Measurements from ENCODE around the gene MAN1C1. TPM values are rescaled to one million over a fixed set of nuclear protein-coding genes. Genes with fewer than 3 reads are reported as not detected.

MAN1C1 gene
- total RNA-seq, 2 donors from 2014 or later: 2.2 to 4.3 TPM

GRCh38 chr1:25814549-25815087, 198.0 kb downstream of the MAN1C1 start:
- 96 to 100% methylated on average over 6 to 7 of the region's 7 CpGs for whole genome bisulfite sequencing, 2 experiments (ENCODE audit: insufficient coverage in 1 of 2, insufficient read length in 1 of 2)
- H3K36me3 Mint-ChIP-seq (ENCODE audit: low read depth): peaks cover 31% of the 10 kb centered on the region
- no peak for TF ChIP-seq CTCF (conservative IDR thresholded peaks at IDR 0.05)
- Histone ChIP-seq H3K27ac (ENCODE audit: low read depth, low read length) (no peak overlapping the region), H3K9ac (ENCODE audit: extremely low read depth, low read length, poor library complexity, severe bottlenecking) (no peak overlapping the region), H3K9me3 (ENCODE audit: control insufficient read depth, low read length) (no peaks in the 10 kb centered on the region), H3K27me3 (ENCODE audit: control insufficient read depth, insufficient read depth, low read length, poor library complexity, severe bottlenecking) (no peaks in the 10 kb centered on the region), H3K36me3 (ENCODE audit: control insufficient read depth, insufficient read depth, low read length) (peaks cover 13% of the 10 kb centered on the region), H3K4me3 (ENCODE audit: low read length) (no peak overlapping the region), H3K4me1 (ENCODE audit: control insufficient read depth, insufficient read depth, low read length) (peaks cover 5% of the 10 kb centered on the region)
- peaks cover 12% of the 10 kb centered on the region for H3K4me1 Mint-ChIP-seq
- no peak overlapping the region for H3K4me3 Mint-ChIP-seq
- no peak overlapping the region for H3K27ac Mint-ChIP-seq
- no peaks in the 10 kb centered on the region for H3K27me3 Mint-ChIP-seq (ENCODE audit: insufficient read depth)
- DNase-seq: no peak
- no peaks in the 10 kb centered on the region for H3K9me3 Mint-ChIP-seq

- Mint-ChIP-seq H3K27me3 (ENCODE audit: insufficient read depth) (no peaks in the 10 kb centered on the region), H3K4me1 (peaks cover 13% of the 10 kb centered on the region), H3K4me3 (no peak overlapping the region), H3K27ac (no peak overlapping the region), H3K9me3 (no peaks in the 10 kb centered on the region), H3K36me3 (ENCODE audit: low read depth) (peaks cover 30% of the 10 kb centered on the region)
- DNase-seq: no peak
- H3K27ac ChIP-seq (ENCODE audit: low read depth, low read length): no peak overlapping the region
- H3K27me3 ChIP-seq (ENCODE audit: control insufficient read depth, insufficient read depth, low read length, poor library complexity, severe bottlenecking): no peaks in the 10 kb centered on the region
- no peaks in the 10 kb centered on the region for H3K9me3 ChIP-seq (ENCODE audit: control insufficient read depth, low read length)
- WGBS, 2 experiments (ENCODE audit: insufficient coverage in 1 of 2, insufficient read length in 1 of 2): 92 to 95% methylated on average over 8 to 24 of the region's 24 CpGs
- no peak for TF ChIP-seq CTCF (conservative IDR thresholded peaks at IDR 0.05)
- peaks cover 5% of the 10 kb centered on the region for H3K4me1 ChIP-seq (ENCODE audit: control insufficient read depth, insufficient read depth, low read length)
- no peak overlapping the region for H3K4me3 ChIP-seq (ENCODE audit: low read length)
- H3K36me3 ChIP-seq (ENCODE audit: control insufficient read depth, insufficient read depth, low read length): peaks cover 13% of the 10 kb centered on the region
- H3K9ac ChIP-seq (ENCODE audit: extremely low read depth, low read length, poor library complexity, severe bottlenecking): no peak overlapping the region
Measured at GRCh38 chr1:25815208-25816111, 198.9 kb downstream of the MAN1C1 start.

- H3K9ac ChIP-seq (ENCODE audit: extremely low read depth, low read length, poor library complexity, severe bottlenecking): no peak overlapping the region
- no peak for DNase-seq
- peaks cover 5% of the 10 kb centered on the region for H3K4me1 ChIP-seq (ENCODE audit: control insufficient read depth, insufficient read depth, low read length)
- no peak overlapping the region for H3K4me3 Mint-ChIP-seq
- peaks cover 27% of the 10 kb centered on the region for H3K36me3 Mint-ChIP-seq (ENCODE audit: low read depth)
- peaks cover 4% of the 10 kb centered on the region for H3K27me3 Mint-ChIP-seq (ENCODE audit: insufficient read depth)
- H3K27ac ChIP-seq (ENCODE audit: low read depth, low read length): no peak overlapping the region
- H3K9me3 ChIP-seq (ENCODE audit: control insufficient read depth, low read length): no peaks in the 10 kb centered on the region
- H3K27ac Mint-ChIP-seq: no peak overlapping the region
- no peaks in the 10 kb centered on the region for H3K9me3 Mint-ChIP-seq
- H3K27me3 ChIP-seq (ENCODE audit: control insufficient read depth, insufficient read depth, low read length, poor library complexity, severe bottlenecking): no peaks in the 10 kb centered on the region
- no peak for TF ChIP-seq CTCF (conservative IDR thresholded peaks at IDR 0.05)
- 93 to 98% methylated on average over 6 to 15 of the region's 15 CpGs for WGBS, 2 experiments (ENCODE audit: insufficient coverage in 1 of 2, insufficient read length in 1 of 2)
- H3K36me3 ChIP-seq (ENCODE audit: control insufficient read depth, insufficient read depth, low read length): peaks cover 13% of the 10 kb centered on the region
- H3K4me3 ChIP-seq (ENCODE audit: low read length): no peak overlapping the region
- peaks cover 20% of the 10 kb centered on the region for H3K4me1 Mint-ChIP-seq
Measured at GRCh38 chr1:25816112-25816718, 199.6 kb downstream of the MAN1C1 start.
